ENCODE results near the gene FTSJ3.

The FTSJ3 gene

DNA sequence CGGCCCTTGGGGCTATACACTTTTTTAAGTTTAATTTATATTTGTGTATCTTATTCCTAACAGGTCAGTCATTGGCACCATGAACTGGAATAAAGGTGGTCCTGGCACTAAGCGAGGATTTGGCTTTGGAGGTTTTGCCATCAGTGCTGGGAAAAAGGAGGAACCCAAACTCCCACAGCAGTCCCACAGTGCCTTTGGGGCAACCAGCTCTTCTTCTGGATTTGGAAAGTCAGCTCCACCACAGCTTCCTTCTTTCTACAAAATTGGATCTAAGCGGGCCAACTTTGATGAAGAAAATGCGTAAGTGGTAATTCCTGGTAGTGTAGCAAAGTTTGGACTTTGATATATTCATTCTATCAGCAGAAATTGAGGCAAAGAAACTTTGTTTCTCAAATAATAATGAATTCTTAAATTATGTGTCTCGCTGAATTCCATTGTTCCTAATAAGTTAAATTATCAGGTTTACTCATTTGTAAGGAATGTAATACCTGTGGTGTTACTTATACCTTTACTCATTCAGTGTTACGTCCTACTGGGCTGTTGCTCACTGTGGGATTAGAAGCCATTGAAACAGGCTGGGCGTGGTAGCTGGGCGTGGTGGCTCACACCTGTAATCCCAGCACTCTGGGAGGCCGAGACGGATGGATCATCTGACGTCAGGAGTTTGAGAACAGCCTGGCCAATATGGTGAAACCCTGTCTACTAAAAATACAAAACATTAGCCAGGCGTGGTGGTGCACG, 40.3 kb downstream of the FTSJ3 start:
- Histone ChIP-seq H3K27ac (no peak overlapping the region), H3K4me2 (peak overlapping the region in 3 of 11 experiments; percentile 5 to 29 (median 27); a peak in 3 of 22 replicates), H3K4me1 (peaks cover 0 to 19% (median 0%) of the 10 kb centered on the region in 10 experiments; a peak in 4 of 20 replicates), H3K36me3 (peaks cover 84 to 100% (median 99%) of the 10 kb centered on the region in 11 experiments), H3K9me3 (replicated peaks in 1 of 11) (no peaks in the 10 kb centered on the region), H3K9ac (no peak overlapping the region), H3K27me3 (no peaks in the 10 kb centered on the region), H3K4me3 (no peak overlapping the region), H4K20me1 (peaks cover 96 to 100% (median 100%) of the 10 kb centered on the region in 11 experiments)
- no peak for TF ChIP-seq Cebpa-rat (IDR thresholded peaks at IDR 0.05)

DNA sequence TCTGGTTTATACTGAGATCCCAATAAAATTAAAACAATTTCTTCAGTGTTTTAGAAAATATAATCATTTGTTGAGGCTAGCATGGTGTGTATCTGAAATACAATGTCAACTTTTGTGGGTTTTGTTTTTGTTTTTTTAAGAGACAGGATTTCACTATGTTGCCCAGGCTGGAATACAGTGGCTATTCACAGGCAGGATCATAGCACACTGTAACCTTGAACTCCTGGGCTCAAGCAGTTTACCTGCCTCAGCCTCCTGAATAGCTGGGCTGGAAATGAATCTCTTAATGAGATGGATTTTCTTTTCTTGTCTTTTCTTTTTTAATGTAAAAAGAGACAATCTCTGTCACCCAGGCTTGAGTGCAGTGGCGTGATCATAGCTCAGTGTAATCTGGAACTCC, 41.3 kb downstream of the FTSJ3 start:
- H3K36me3 ChIP-seq = peaks cover 80 to 100% (median 97%) of the 10 kb centered on the region in 11 experiments
- H3K27ac ChIP-seq = no peak overlapping the region

DNA sequence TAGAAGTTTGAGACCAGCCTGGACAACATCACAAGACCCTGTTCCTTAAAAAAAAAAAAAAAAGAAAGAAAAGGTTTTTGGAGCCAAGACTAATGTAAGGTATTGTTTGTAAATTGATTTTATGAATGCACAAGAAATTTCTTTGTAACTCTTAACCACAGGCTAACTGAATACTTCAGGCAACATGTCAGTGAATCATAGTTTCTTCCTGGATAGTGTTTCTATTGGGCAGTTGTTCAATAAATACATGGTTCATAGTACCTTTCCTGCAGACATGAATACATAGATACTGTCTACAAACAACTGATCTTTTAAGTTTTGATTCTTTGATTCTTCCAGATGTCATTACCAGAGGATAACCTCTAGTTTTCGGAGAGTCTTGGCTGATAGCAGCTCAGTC, 41.9 kb downstream of the FTSJ3 start:
- TF ChIP-seq Cebpa-rat (IDR thresholded peaks at IDR 0.05) = no peak
- Histone ChIP-seq H3K36me3 (peaks cover 81 to 100% (median 97%) of the 10 kb centered on the region in 11 experiments), H3K27ac (no peak overlapping the region), H3K27me3 (no peaks in the 10 kb centered on the region), H3K4me3 (no peak overlapping the region), H3K9me3 (replicated peaks in 1 of 11) (no peaks in the 10 kb centered on the region), H3K4me2 (no peak overlapping the region), H4K20me1 (peaks cover 95 to 100% (median 100%) of the 10 kb centered on the region in 11 experiments), H3K9ac (0 out of 22 replicates have a peak overlapping the region, but pooled peaks of 1 of the 11 experiments have one; percentile 1), H3K4me1 (peaks cover 0 to 22% (median 0%) of the 10 kb centered on the region in 10 experiments; a peak in 4 of 20 replicates)

More for the DNA sequence above, 41.3 kb downstream of the FTSJ3 start:
- Histone ChIP-seq H3K4me2 (0 out of 22 replicates have a peak overlapping the region, but pooled peaks of 1 of the 11 experiments have one; percentile 29), H3K27me3 (no peaks in the 10 kb centered on the region), H3K9ac (no peak overlapping the region), H4K20me1 (peaks cover 95 to 100% (median 100%) of the 10 kb centered on the region in 11 experiments), H3K4me3 (no peak overlapping the region), H3K4me1 (peaks cover 0 to 19% (median 0%) of the 10 kb centered on the region in 10 experiments; a peak in 4 of 20 replicates), H3K9me3 (replicated peaks in 1 of 11) (no peaks in the 10 kb centered on the region)
- no peak for TF ChIP-seq Cebpa-rat (IDR thresholded peaks at IDR 0.05)

DNA sequence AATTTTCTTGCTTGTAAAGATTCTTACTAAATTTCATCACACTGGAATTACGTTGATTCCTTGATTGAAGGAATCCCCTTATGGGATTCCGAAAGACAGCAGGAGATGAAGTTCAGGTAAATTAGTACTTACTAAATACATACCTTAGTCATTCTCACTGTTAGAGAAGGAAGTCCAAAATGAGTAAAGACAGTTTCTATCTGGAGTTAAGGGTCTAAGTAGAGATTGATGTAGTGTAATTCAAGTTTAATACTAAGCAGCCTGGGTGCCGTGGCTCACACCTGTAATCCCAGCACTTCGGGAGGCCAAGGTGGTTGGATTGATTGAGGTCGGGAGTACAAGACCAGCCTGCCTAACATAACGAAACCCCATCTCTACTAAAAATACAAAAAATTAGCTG, 43.9 kb downstream of the FTSJ3 start:
- peaks cover 77 to 100% (median 97%) of the 10 kb centered on the region in 11 experiments for H3K36me3 ChIP-seq
- no peak overlapping the region for H3K4me2 ChIP-seq
- H3K4me1 ChIP-seq = peaks cover 0 to 38% (median 13%) of the 10 kb centered on the region in 10 experiments; a peak in 11 of 20 replicates
- no peaks in the 10 kb centered on the region for H3K9me3 ChIP-seq (replicated peaks in 1 of 11)
- peaks cover 97 to 100% (median 100%) of the 10 kb centered on the region in 11 experiments for H4K20me1 ChIP-seq
- no peak overlapping the region for H3K27ac ChIP-seq
- no peak for TF ChIP-seq Cebpa-rat (IDR thresholded peaks at IDR 0.05)
- H3K9ac ChIP-seq = peak overlapping the region in 5 of 11 experiments; percentile 7 to 41 (median 20); a peak in 3 of 22 replicates
- no peak overlapping the region for H3K4me3 ChIP-seq
- H3K27me3 ChIP-seq = no peaks in the 10 kb centered on the region

DNA sequence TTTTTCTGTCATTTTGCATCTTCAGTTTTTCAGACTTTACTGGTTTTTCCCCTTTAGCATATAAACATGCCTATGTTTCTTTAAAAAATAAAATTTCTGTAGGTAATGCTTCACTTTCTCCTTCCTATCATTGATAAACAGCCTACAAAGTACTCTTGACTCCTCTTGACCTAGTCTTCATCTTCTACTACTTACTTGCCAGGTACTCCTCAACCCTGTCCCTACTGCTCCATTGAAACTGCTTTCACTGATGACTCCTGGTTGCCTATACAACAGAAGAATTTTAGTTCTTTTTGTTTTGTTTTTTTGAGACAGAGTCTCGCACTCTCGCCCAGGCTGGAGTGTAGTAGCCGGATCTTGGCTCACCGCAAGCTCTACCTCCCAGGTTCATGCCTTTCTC, 46.5 kb downstream of the FTSJ3 start:
- no peaks in the 10 kb centered on the region for H3K27me3 ChIP-seq
- H3K4me1 ChIP-seq = peaks cover 12 to 49% (median 32%) of the 10 kb centered on the region in 10 experiments; a peak in 19 of 20 replicates
- H4K20me1 ChIP-seq = peaks cover 98 to 100% (median 100%) of the 10 kb centered on the region in 11 experiments
- no peaks in the 10 kb centered on the region for H3K9me3 ChIP-seq (replicated peaks in 1 of 11)
- no peak overlapping the region for H3K4me2 ChIP-seq
- 0 out of 22 replicates have a peak overlapping the region, but pooled peaks of 2 of the 11 experiments have one; percentile 9 to 32 for H3K9ac ChIP-seq
- H3K4me3 ChIP-seq = no peak overlapping the region
- peaks cover 77 to 100% (median 96%) of the 10 kb centered on the region in 11 experiments for H3K36me3 ChIP-seq
- H3K27ac ChIP-seq = 0 out of 22 replicates have a peak overlapping the region, but pooled peaks of 1 of the 11 experiments have one; percentile 17
- no peak for TF ChIP-seq Cebpa-rat (IDR thresholded peaks at IDR 0.05)

DNA sequence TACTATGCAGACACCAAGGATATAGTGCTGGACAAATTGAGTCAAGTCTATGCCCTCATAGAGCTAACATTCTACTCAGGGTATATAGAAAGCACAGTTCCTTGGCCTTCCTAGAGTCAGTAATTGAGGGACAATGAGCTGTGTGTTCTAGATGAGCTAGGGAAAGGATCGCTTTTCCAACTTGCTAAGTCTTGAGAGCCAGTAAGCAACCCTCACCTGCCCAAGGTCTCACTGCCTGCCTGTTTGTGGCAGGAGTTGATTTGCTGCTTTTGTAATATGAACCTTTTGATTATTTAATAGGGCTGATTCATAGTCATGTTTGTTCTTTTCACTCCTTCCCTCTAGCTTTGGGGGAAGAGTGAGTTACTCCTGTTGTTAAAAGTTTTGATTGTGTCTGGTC, 47.0 kb downstream of the FTSJ3 start:
- H3K9me3 ChIP-seq (replicated peaks in 1 of 11) = no peaks in the 10 kb centered on the region
- H3K4me2 ChIP-seq = no peak overlapping the region
- no peak for TF ChIP-seq Cebpa-rat (IDR thresholded peaks at IDR 0.05)
- peaks cover 98 to 100% (median 100%) of the 10 kb centered on the region in 11 experiments for H4K20me1 ChIP-seq
- H3K36me3 ChIP-seq = peaks cover 77 to 100% (median 94%) of the 10 kb centered on the region in 11 experiments
- H3K9ac ChIP-seq = peak overlapping the region in 2 of 11 experiments; percentile 9 to 32; a peak in 1 of 22 replicates
- 0 out of 22 replicates have a peak overlapping the region, but pooled peaks of 1 of the 11 experiments have one; percentile 17 for H3K27ac ChIP-seq
- H3K27me3 ChIP-seq = no peaks in the 10 kb centered on the region
- H3K4me3 ChIP-seq = no peak overlapping the region
- peaks cover 16 to 53% (median 36%) of the 10 kb centered on the region in 10 experiments for H3K4me1 ChIP-seq

DNA sequence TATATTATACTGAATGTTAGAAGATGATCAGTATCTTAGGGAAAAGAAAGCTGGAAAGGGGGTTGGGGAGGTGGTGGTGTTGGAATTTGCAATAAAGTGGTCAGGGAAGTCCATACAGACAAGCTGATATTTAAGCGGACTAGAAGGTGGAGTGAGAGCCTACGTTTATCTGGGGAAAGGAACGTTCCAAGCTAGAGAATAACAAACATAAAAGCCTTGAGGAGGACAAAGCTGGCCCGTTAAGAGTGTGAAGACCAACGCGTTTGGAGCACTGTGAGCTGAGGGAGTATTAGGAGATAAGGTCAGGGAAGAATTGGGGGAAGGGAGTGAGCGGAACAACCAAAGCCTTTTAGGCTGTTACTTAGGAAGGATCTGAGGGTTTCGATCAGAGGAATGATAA, 52.0 kb downstream of the FTSJ3 start:
- H3K27ac ChIP-seq = peak overlapping the region in 10 of 11 experiments; percentile 89 to 98 (median 94); a peak in 17 of 22 replicates

DNA sequence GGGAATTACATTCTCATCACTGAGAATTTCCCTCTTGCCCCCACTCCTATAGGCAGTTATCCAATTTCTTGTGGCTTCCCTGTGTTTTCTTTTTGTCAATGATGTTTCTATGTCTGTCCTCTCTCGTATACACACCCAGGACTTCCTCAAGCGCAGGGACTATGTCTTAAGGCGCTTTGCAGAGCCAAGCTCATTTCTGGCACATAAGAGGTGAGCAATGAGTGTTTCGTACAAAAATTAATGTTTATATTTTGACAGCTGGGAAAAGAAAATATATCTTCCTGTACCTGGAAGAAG, 52.5 kb downstream of the FTSJ3 start:
- Histone ChIP-seq H3K4me2 (peak overlapping the region; percentile 82 to 99 (median 91)), H4K20me1 (peaks cover 55 to 88% (median 82%) of the 10 kb centered on the region in 11 experiments), H3K9ac (peak overlapping the region; percentile 90 to 97 (median 94)), H3K4me1 (peaks cover 37 to 69% (median 57%) of the 10 kb centered on the region in 10 experiments), H3K36me3 (peaks cover 38 to 68% (median 51%) of the 10 kb centered on the region in 11 experiments), H3K9me3 (replicated peaks in 1 of 11) (no peaks in the 10 kb centered on the region), H3K27ac (peak overlapping the region; percentile 89 to 98 (median 95); a peak in 21 of 22 replicates), H3K4me3 (peak overlapping the region; percentile 82 to 92 (median 86)), H3K27me3 (no peaks in the 10 kb centered on the region)
- no peak for TF ChIP-seq Cebpa-rat (IDR thresholded peaks at IDR 0.05)

More for the DNA sequence above, 52.0 kb downstream of the FTSJ3 start:
- Histone ChIP-seq H3K4me1 (peaks cover 37 to 69% (median 58%) of the 10 kb centered on the region in 10 experiments), H3K36me3 (peaks cover 38 to 68% (median 51%) of the 10 kb centered on the region in 11 experiments), H3K9me3 (replicated peaks in 1 of 11) (no peaks in the 10 kb centered on the region), H3K9ac (peak overlapping the region; percentile 90 to 97 (median 94)), H4K20me1 (peaks cover 60 to 88% (median 82%) of the 10 kb centered on the region in 11 experiments), H3K4me3 (peak overlapping the region; percentile 82 to 92 (median 86)), H3K4me2 (peak overlapping the region; percentile 82 to 99 (median 91)), H3K27me3 (no peaks in the 10 kb centered on the region)
- TF ChIP-seq Cebpa-rat (IDR thresholded peaks at IDR 0.05) = no peak
